Measurements from ENCODE around the gene CAPN3.

The CAPN3 gene

DNA sequence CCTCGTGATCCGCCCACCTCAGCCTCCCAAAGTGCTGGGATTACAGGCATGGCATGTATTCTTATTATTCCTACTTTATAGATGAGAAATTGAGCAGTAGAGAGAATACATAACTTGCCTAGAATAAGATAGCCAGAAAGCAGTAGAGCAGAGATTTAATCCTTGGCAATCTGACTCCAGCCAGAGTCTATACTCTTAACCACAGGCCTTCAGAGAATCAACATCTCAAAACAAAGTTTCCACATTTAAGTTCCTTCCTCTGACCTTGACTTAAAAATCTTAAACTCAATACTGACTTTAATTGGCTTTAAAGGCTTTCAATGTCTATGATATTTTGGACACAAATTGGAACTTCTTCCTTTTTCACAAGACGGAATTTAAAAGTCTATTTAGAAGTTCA, 94.5 kb downstream of the CAPN3 start:
- no peak for DNase-seq (ENCODE audit: low spot score)

DNA sequence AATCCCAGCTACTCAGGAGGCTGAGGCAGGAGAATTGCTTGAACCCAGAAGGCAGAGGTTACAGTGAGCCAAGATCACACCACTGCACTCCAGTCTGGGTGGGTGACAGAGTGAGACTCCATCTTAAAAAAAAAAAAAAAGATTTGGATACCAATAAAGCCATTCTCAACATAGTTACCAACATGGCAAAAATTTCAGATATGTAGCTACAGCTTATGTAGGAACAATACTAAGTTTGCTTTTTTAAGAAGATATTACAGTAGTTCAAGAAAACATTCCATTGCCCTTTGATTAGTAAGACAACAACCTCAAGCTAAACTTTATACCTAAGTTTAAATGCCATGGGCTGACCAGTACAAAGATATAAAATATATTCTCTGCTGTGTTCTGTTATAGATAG, 97.2 kb downstream of the CAPN3 start:
- DNase-seq (ENCODE audit: low spot score), result no peak

DNA sequence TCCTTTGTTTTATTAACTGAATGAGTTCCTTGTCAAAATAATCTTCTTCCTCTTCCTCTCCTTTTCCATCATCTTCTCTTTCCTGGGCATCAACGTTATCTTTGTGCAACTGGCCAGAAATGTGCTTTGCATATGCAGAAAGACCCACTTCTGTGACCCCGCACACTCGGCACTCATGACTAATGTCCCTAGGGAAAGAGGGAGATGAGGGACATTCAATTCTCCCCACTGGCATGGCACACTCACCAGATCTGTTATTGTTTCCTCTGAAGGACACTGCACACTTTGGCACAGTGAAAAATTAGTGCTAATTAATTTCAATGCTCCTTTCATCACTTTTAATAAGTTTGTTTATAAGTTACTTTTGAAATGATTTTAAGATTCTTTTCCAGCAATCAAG, 97.7 kb downstream of the CAPN3 start:
- DNase-seq (ENCODE audit: low spot score), result no peak

DNA sequence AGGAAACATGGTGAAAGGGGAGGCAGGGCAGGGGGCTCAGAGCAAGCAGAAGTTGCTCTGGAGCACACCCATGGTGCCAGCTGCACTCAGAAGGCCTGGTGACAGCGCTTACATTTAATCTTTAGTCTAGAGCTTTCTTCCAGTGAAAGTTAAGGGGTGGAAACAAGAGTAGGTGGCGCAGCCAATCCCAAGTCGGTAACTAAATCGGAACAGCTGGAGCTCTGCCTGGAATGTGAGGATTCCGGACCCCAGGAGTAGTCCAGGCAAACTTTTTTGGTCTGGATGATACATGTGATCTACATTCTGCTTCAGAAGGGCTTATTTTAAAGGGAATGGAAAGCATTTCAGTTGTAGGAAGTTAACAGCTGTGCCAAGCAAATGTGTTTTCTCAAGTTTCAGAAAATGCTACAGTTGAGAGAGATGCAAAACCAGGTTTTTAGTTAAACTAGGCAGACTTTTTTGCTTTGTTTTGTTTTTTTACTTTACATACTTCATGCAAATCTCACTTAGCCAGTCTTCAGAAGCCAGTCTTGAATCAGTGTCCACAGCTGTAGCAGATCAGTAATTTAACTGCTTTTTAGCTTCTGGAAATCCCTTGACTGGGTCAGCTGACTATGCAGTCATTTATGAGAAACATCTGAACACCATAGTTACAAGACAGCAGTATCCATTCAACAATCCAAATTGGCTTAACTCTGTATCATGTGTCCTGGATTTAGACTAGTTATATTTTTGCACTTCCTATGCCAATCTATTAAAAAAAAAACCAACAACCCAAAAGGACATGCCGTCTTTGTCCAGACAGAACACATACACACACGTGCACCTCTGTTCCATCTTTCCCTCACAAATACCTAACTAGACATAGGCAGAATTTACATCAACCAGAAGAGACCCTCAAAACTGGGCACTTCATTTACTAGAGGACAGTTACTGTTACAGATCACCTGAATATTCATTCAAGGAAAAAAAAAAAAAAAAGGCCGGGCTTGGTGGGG, 98.4 kb downstream of the CAPN3 start:
- DNase-seq (ENCODE audit: low spot score), result no peak

DNA sequence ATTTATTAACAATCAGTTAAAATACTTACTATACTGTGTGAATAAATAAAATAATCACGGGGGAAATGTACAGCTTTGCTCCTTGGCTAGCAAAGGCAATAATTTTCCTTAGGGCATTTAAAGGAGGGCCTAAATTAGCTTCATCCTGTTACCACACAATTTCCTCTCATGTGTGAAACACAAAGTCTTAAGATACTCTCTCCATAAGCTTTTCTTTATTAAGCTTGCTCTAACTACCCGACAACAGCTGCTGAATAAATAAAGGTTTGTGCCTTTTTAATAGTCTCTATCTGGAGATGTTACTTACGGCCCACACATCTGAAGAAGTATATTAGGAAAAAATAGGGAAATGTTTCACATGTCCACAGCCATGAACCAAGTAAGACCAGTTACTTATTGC, 102.0 kb downstream of the CAPN3 start:
- no peak for DNase-seq (ENCODE audit: low spot score)

All from hematopoietic multipotent progenitor cell treated with erythropoietin and hydrocortisone succinate and interleukin-3 and kit ligand, for 15 days (in vitro differentiated cells).